HEK293T (cell line): ENCODE data around the gene SLC35F5.

Experiments used
- CTCF ChIA-PET: fragments of 350-600 bp; formaldehyde crosslinking; extraction: SDS; loops from one replicate; lab custom pipeline; 2021; ENCODE audit warnings: antibody characterized with exemption, inconsistent platforms; lab: Yijun Ruan, JAX
- POLR2A ChIA-PET: fragments of 350-600 bp; formaldehyde crosslinking; extraction: SDS; loops from one replicate; lab custom pipeline; 2020; ENCODE audit warnings: antibody characterized with exemption, inconsistent platforms; lab: Yijun Ruan, JAX
- DNase-seq: peaks from one replicate; pipeline ENCODE4 v3.0.0; 2012; ENCODE audit warnings: mixed read lengths; ENCODE audit errors: extremely low spot score
- ARNT ChIP-seq: fragments of 450-650 bp; IDR thresholded peaks from 2 replicates; pipeline ENCODE4 v1.6.1; 2017; ENCODE audit warnings: mild to moderate bottlenecking
- BHLHE40 ChIP-seq: fragments of 450-650 bp; IDR thresholded peaks from 2 replicates; pipeline ENCODE4 v1.6.1; 2016; ENCODE audit warnings: mild to moderate bottlenecking, moderate library complexity, borderline replicate concordance
- CTBP1 ChIP-seq: fragments of 450-650 bp; IDR thresholded peaks from 2 replicates; pipeline ENCODE4 v1.6.1; 2016; ENCODE audit warnings: borderline replicate concordance
- ELF4 ChIP-seq: fragments of 450-650 bp; IDR thresholded peaks from 2 replicates; pipeline ENCODE4 v1.6.1; 2017; ENCODE audit warnings: antibody characterized with exemption
- FOXA1 ChIP-seq: fragments of 450-650 bp; IDR thresholded peaks from 2 replicates; pipeline ENCODE4 v1.6.1; 2016; ENCODE audit warnings: mild to moderate bottlenecking
- FOXK2 ChIP-seq: fragments of 450-650 bp; IDR thresholded peaks from 2 replicates; pipeline ENCODE4 v1.6.1; 2016; ENCODE audit warnings: mild to moderate bottlenecking
- FOXM1 ChIP-seq: fragments of 450-650 bp; IDR thresholded peaks from 2 replicates; pipeline ENCODE4 v1.6.1; 2017; ENCODE audit warnings: mild to moderate bottlenecking, borderline replicate concordance
- HDGF ChIP-seq: fragments of 450-650 bp; IDR thresholded peaks from 2 replicates; pipeline ENCODE4 v1.6.1; 2017; ENCODE audit warnings: antibody characterized with exemption, borderline replicate concordance
- L3MBTL2 ChIP-seq: fragments of 450-650 bp; conservative IDR thresholded peaks from 2 replicates; pipeline ENCODE4 v1.6.1; 2016; ENCODE audit warnings: mild to moderate bottlenecking
- LEF1 ChIP-seq: fragments of 450-650 bp; IDR thresholded peaks from 2 replicates; pipeline ENCODE4 v1.6.1; 2017; ENCODE audit warnings: mild to moderate bottlenecking, borderline replicate concordance
- NFRKB ChIP-seq: fragments of 450-650 bp; IDR thresholded peaks from 2 replicates; pipeline ENCODE4 v1.6.1; 2016; ENCODE audit warnings: mild to moderate bottlenecking, moderate library complexity
- PKNOX1 ChIP-seq: fragments of 450-650 bp; IDR thresholded peaks from 2 replicates; pipeline ENCODE4 v1.6.1; 2016
- SP1 ChIP-seq: fragments of 450-650 bp; IDR thresholded peaks from 2 replicates; pipeline ENCODE4 v1.6.1; 2017
- SUZ12 ChIP-seq: fragments of 450-650 bp; IDR thresholded peaks from 2 replicates; pipeline ENCODE4 v1.6.1; 2016; ENCODE audit warnings: mild to moderate bottlenecking
- TARDBP ChIP-seq: fragments of 450-650 bp; IDR thresholded peaks from 2 replicates; pipeline ENCODE4 v1.6.1; 2016
- ZNF384 ChIP-seq: fragments of 450-650 bp; IDR thresholded peaks from 2 replicates; pipeline ENCODE4 v1.6.1; 2016

SLC35F5 gene

GRCh38 chr2:113756355-113757137, at the start of gene SLC35F5:
SLC35F5 (minus strand) TSS chr2:113756642; CDS start chr2:113756409, 233 bp downstream.
- peak; percentile 92 for DNase-seq
- TF ChIP-seq TARDBP (no peak), BHLHE40 (no peak), ELF4 (peak; percentile 88), ARNT (no peak), L3MBTL2 (peak; percentile 61)
- CTCF ChIA-PET, result interaction anchor here (0.7 kb wide), 1 partner anchor 209 kb away, joined by 5 read pairs; no protein-coding TSS in a partner anchor
- POLR2A ChIA-PET, result interaction anchor here (0.6 to 3.0 kb wide), 32 partner anchors 10 to 268 kb away, joined by 3 to 29 read pairs (median 5); partner anchors contain the start of gene ACTR3

- TF ChIP-seq ELF4 (no peak), SUZ12 (no peak), FOXA1 (no peak), NFRKB (no peak)
- DNase-seq, result no peak
- ChIA-PET CTCF (no interaction called here), POLR2A (no interaction called here)
These were observed 42.9 kb upstream of the SLC35F5 start for GRCh38 chr2:113799375-113799774.

- TF ChIP-seq CTBP1, result no peak
- no peak for TF ChIP-seq TARDBP
- TF ChIP-seq FOXM1, result no peak
- no peak for TF ChIP-seq FOXA1
- no peak for TF ChIP-seq NFRKB
- no peak for TF ChIP-seq PKNOX1
- no peak for TF ChIP-seq ARNT
- TF ChIP-seq L3MBTL2, result no peak
- no peak for TF ChIP-seq SP1
- TF ChIP-seq HDGF, result no peak
- no peak for TF ChIP-seq ZNF384
- no peak for TF ChIP-seq SUZ12
- no peak for TF ChIP-seq FOXK2
- no peak for TF ChIP-seq ELF4
- TF ChIP-seq LEF1, result no peak
- TF ChIP-seq BHLHE40, result no peak
- CTCF ChIA-PET, result no interaction called here
- POLR2A ChIA-PET, result no interaction called here
- no peak for DNase-seq
These were observed 40.8 kb upstream of the SLC35F5 start for GRCh38 chr2:113797237-113797636.

- POLR2A ChIA-PET, result interaction anchor here (4.4 kb wide), 1 partner anchor 40 kb away, joined by 21 read pairs; the partner anchor contains the start of gene SLC35F5
- DNase-seq, result no peak
- no peak for TF ChIP-seq ARNT
- no peak for TF ChIP-seq NFRKB
- TF ChIP-seq HDGF, result no peak
- no peak for TF ChIP-seq SP1
- TF ChIP-seq CTBP1, result no peak
- no peak for TF ChIP-seq SUZ12
- no peak for TF ChIP-seq L3MBTL2
- TF ChIP-seq TARDBP, result no peak
- TF ChIP-seq PKNOX1, result no peak
- no peak for TF ChIP-seq BHLHE40
- TF ChIP-seq LEF1, result no peak
- TF ChIP-seq FOXA1, result no peak
- TF ChIP-seq ELF4, result no peak
- no peak for TF ChIP-seq FOXK2
- TF ChIP-seq ZNF384, result no peak
- TF ChIP-seq FOXM1, result no peak
- CTCF ChIA-PET, result no interaction called here
These were observed 40.2 kb upstream of the SLC35F5 start for GRCh38 chr2:113796592-113797175.

- ChIA-PET POLR2A (interaction anchor here (1.3 to 4.4 kb wide), 2 partner anchors 39 to 94 kb away, joined by 4 to 21 read pairs; partner anchors contain the start of genes ACTR3 and SLC35F5), CTCF (no interaction called here)
- no peak for DNase-seq
- TF ChIP-seq PKNOX1, result peak; percentile 11; the same call in 1 of the 2 replicates
- no peak for TF ChIP-seq ARNT
- TF ChIP-seq TARDBP, result no peak
- TF ChIP-seq FOXM1, result no peak
- TF ChIP-seq CTBP1, result no peak
- TF ChIP-seq FOXA1, result no peak
These were observed 39.0 kb upstream of the SLC35F5 start for GRCh38 chr2:113795405-113795920.
